TTC549 (cell line): ENCODE measurements around the gene PTH.

ENCODE experiments used
- FAIRE-seq: peaks from 2 replicates; lab custom pipeline; 2012; peaks lifted over from hg19 to GRCh38; lab: Jason Lieb, UNC

The PTH gene

DNA sequence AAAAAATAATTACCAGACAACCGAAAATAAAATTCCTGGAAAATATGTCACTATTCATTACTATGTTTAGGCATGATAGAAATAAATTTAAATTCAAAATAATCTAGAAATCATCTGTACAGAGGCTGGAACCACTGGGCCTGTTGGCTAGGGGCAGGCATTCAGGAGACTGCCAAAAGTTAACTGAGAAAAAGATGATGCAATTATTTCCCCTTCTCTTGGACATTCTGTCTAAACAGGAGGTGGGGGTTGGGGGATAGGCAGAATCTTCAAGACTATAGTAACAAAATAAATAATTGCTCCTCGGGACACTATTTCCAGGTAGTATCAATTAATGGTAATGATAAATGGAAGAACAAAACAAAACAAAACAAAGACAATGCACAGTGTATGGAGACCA lies 46.9 kb downstream of the PTH start:
- no peak for FAIRE-seq

DNA sequence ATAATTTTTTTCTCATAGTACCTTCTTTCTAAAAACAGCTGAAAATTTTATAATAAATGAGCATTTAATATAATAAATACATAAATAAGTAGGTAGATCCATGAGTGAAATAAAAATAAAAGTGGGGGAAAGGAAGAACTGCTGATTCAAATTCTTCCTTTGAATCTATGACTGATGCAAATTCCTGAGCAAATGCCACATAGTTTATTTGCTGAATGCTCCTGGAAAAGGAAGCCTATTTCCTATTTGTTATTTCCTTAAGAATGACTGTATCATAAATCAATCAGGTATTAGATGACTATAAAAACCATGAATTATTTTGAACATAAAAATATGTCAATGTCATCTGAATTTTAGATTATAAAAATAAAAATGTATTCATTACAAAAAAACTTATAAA lies 49.4 kb downstream of the PTH start:
- peak; percentile 9 for FAIRE-seq

DNA sequence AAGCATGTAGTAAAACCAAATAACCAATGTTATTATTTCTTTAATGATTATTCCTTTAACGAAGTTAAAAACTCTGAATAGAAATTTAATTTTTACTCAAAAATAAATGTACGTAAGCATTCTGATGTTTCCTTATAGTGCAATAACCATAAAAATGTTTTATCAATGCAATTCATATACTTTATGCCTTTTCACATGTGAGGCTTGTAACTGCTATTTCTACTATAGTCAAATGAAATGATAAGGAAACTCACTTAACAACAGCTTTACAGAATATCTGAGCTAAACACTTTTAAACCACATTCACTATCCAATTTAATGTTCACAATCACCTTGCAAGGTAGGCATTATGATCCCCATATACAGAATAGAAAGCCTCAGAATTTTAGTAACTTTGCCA lies 50.2 kb downstream of the PTH start:
- FAIRE-seq = no peak
